NT2/D1 (cell line): ENCODE data around the gene PKDCC.

ENCODE experiments used
- SUZ12 ChIP-seq: IDR thresholded peaks from 2 replicates; pipeline ENCODE4 v1.6.1; 2011; ENCODE audit not compliant: insufficient read length, insufficient read depth; ENCODE audit errors: extremely low read depth
- ZNF274 ChIP-seq: IDR thresholded peaks from 2 replicates; pipeline ENCODE4 v1.6.1; 2011; ENCODE audit warnings: mild to moderate bottlenecking, low read depth, low read length

- TF ChIP-seq SUZ12 (no peak), ZNF274 (no peak)
These were observed 8.0 kb downstream of the PKDCC start for GRCh38 chr2:42055573-42056514.
